Immature natural killer cell (primary cell): ENCODE results near the gene PFKFB1. TPM values are rescaled to one million over a fixed set of nuclear protein-coding genes. Genes with fewer than 3 reads are reported as not detected.

Experiments used
- DNase-seq, 3 donors: peaks; one replicate each; pipeline ENCODE4 v3.0.0; 2022; ENCODE audit warnings: mixed read lengths in 1 of 3
- H3K27ac Mint-ChIP-seq, 6 donors: one replicate each; pipeline ENCODE4 v1.8.0; 2020; ENCODE audit warnings: mixed read lengths in 6 of 6, mild to moderate bottlenecking in 5 of 6, inconsistent platforms in 4 of 6, moderate library complexity in 3 of 6
- H3K27me3 Mint-ChIP-seq, 3 donors: one replicate each; pipeline ENCODE4 v1.8.0; 2020 to 2021; ENCODE audit warnings: low read depth in 3 of 3, mild to moderate bottlenecking in 3 of 3, mixed read lengths in 3 of 3, moderate library complexity in 3 of 3, inconsistent platforms in 1 of 3
- H3K36me3 Mint-ChIP-seq, 3 donors: one replicate each; pipeline ENCODE4 v1.8.0; 2020; ENCODE audit warnings: mixed read lengths in 3 of 3, inconsistent platforms in 2 of 3, mild to moderate bottlenecking in 2 of 3
- H3K4me1 Mint-ChIP-seq, 2 donors: one replicate each; pipeline ENCODE4 v1.8.0; 2020; ENCODE audit warnings: inconsistent platforms in 2 of 2, mild to moderate bottlenecking in 2 of 2, mixed read lengths in 2 of 2, moderate library complexity in 1 of 2
- H3K4me3 Mint-ChIP-seq, 5 donors: one replicate each; pipeline ENCODE4 v1.8.0; 2020; ENCODE audit warnings: mild to moderate bottlenecking in 5 of 5, mixed read lengths in 5 of 5, inconsistent platforms in 3 of 5, moderate library complexity in 3 of 5
- H3K9me3 Mint-ChIP-seq, 6 donors: one replicate each; pipeline ENCODE4 v1.8.0; 2020; ENCODE audit warnings: mild to moderate bottlenecking in 6 of 6, mixed read lengths in 6 of 6, inconsistent platforms in 4 of 6, moderate library complexity in 3 of 6
- polyA plus RNA-seq, 3 donors: library from polyadenylated mRNA; unstranded; fragments of 300-500 nt; fragmentation: Illumina TruSeq; gene quantifications; one replicate each; pipeline ENCODE4 v1.2.3, GENCODE V29; 2021

PFKFB1 gene
- polyA plus RNA-seq, 3 donors from 2014 or later, result 0.28 to 0.41 TPM; not detected in 1

DNA sequence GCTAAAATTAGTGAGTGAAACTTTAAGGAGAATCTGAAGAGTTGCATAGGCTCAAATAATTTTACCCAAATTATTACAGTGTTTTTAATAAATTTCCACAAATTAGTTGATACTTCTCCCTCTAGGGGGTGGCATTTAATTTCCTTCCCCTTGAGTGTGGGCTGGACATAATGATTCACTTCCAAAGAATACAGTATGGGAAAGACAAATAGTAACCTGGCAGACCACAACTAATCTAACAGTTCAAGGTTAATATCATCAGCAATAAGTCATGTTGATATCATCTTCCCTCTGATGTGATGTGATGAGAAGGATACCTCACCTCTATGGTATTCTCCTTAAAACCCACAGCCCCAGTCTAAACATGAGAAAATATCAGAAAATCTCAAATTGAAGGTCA, 15.5 kb downstream of the PFKFB1 start:
- peaks cover 0 to 3% (median 0%) of the 10 kb centered on the region in 6 donors for H3K9me3 Mint-ChIP-seq
- no peak overlapping the region for H3K27ac Mint-ChIP-seq
- no peak overlapping the region for H3K4me3 Mint-ChIP-seq
- no peaks in the 10 kb centered on the region for H3K4me1 Mint-ChIP-seq
- H3K27me3 Mint-ChIP-seq, result peaks cover 1 to 19% (median 2%) of the 10 kb centered on the region in 3 donors
- no peaks in the 10 kb centered on the region for H3K36me3 Mint-ChIP-seq
- DNase-seq, result no peak

DNA sequence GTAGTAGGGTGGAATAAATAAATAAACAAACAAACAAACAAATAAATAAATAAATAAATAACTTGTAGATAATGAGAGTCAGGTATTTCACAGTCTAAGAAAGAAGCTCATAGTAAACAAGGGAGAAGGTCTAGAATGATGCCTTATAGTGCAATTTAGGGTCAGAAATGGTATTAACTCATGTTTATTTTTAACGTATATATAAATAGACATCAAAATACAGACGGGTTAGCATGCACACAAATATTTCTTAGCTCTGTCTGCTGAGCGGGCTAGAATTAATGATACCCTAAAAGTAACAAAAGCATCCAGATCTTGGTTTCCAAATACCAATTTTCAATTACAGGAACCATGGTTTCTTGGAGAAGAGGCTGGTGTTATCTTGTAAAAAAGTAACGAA, 16.6 kb downstream of the PFKFB1 start:
- Mint-ChIP-seq H3K27ac (no peak overlapping the region), H3K4me1 (no peaks in the 10 kb centered on the region), H3K9me3 (peaks cover 0 to 2% (median 0%) of the 10 kb centered on the region in 6 donors), H3K36me3 (no peaks in the 10 kb centered on the region), H3K27me3 (peaks cover 1 to 19% (median 2%) of the 10 kb centered on the region in 3 donors), H3K4me3 (no peak overlapping the region)
- DNase-seq, result no peak

GRCh38 chrX:54964766-54965497, 29.1 kb downstream of the PFKFB1 start:
- Mint-ChIP-seq H3K4me3 (peak overlapping the region in 1 of 5 donors; percentile 7), H3K9me3 (no peaks in the 10 kb centered on the region), H3K4me1 (no peaks in the 10 kb centered on the region), H3K27ac (peak overlapping the region in 1 of 6 donors; percentile 2), H3K27me3 (peaks cover 0 to 2% (median 0%) of the 10 kb centered on the region in 3 donors), H3K36me3 (no peaks in the 10 kb centered on the region)
- no peak for DNase-seq

GRCh38 chrX:54961750-54962149, 32.2 kb downstream of the PFKFB1 start:
- Mint-ChIP-seq H3K4me3 (no peak overlapping the region), H3K9me3 (no peaks in the 10 kb centered on the region), H3K4me1 (no peaks in the 10 kb centered on the region), H3K36me3 (no peaks in the 10 kb centered on the region), H3K27ac (no peak overlapping the region), H3K27me3 (peaks cover 0 to 2% (median 0%) of the 10 kb centered on the region in 3 donors)
- no peak for DNase-seq

GRCh38 chrX:54950730-54951375, 43.1 kb downstream of the PFKFB1 start:
- Mint-ChIP-seq H3K27me3 (peaks cover 0 to 6% (median 4%) of the 10 kb centered on the region in 3 donors), H3K4me3 (no peak overlapping the region), H3K27ac (no peak overlapping the region), H3K4me1 (no peaks in the 10 kb centered on the region), H3K36me3 (no peaks in the 10 kb centered on the region), H3K9me3 (no peaks in the 10 kb centered on the region)
- no peak for DNase-seq

GRCh38 chrX:54945224-54945623, 48.8 kb downstream of the PFKFB1 start:
- Mint-ChIP-seq H3K27me3 (peaks cover 3 to 5% (median 4%) of the 10 kb centered on the region in 3 donors), H3K27ac (no peak overlapping the region)

GRCh38 chrX:54944816-54945215, 49.2 kb downstream of the PFKFB1 start:
- Mint-ChIP-seq H3K9me3 (peaks cover 0 to 1% (median 0%) of the 10 kb centered on the region in 6 donors), H3K27ac (no peak overlapping the region)

More at GRCh38 chrX:54945224-54945623, 48.8 kb downstream of the PFKFB1 start:
- peaks cover 0 to 1% (median 0%) of the 10 kb centered on the region in 6 donors for H3K9me3 Mint-ChIP-seq
- H3K36me3 Mint-ChIP-seq, result no peaks in the 10 kb centered on the region
- H3K4me3 Mint-ChIP-seq, result no peak overlapping the region
- DNase-seq, result no peak
- no peaks in the 10 kb centered on the region for H3K4me1 Mint-ChIP-seq

DNA sequence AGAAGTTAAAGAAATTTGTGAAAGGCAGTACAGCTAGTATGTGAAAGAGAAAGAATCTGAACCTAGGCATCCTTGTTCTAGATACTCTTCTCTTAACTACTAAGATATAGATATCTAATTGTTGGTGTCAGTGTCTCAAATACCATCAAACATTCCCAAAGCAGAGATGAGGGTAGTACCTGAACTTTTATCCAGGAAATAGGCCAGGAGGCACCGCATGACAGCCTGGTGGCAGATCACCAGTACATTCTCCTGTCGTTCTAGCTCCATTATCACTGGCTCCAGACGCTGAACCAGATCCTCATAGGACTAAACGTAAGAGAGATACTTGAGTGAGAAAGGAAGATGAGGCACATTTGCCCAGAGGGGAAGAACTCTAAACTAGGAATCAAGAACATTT, 56.6 kb downstream of the PFKFB1 start:
- Mint-ChIP-seq H3K36me3 (peaks cover 0 to 3% (median 0%) of the 10 kb centered on the region in 3 donors), H3K9me3 (peaks cover 0 to 1% (median 0%) of the 10 kb centered on the region in 6 donors), H3K4me3 (no peak overlapping the region), H3K4me1 (no peaks in the 10 kb centered on the region), H3K27ac (no peak overlapping the region), H3K27me3 (peaks cover 0 to 4% (median 0%) of the 10 kb centered on the region in 3 donors)
- DNase-seq, result no peak

More at GRCh38 chrX:54944816-54945215, 49.2 kb downstream of the PFKFB1 start:
- Mint-ChIP-seq H3K4me3 (no peak overlapping the region), H3K4me1 (no peaks in the 10 kb centered on the region), H3K27me3 (peaks cover 4 to 5% (median 4%) of the 10 kb centered on the region in 3 donors), H3K36me3 (no peaks in the 10 kb centered on the region)
- no peak for DNase-seq

GRCh38 chrX:54935306-54935705, 58.7 kb downstream of the PFKFB1 start:
- H3K4me3 Mint-ChIP-seq, result no peak overlapping the region
- H3K36me3 Mint-ChIP-seq, result peaks cover 0 to 9% (median 0%) of the 10 kb centered on the region in 3 donors
- peaks cover 0 to 3% (median 0%) of the 10 kb centered on the region in 3 donors for H3K27me3 Mint-ChIP-seq
- no peaks in the 10 kb centered on the region for H3K9me3 Mint-ChIP-seq
- no peak overlapping the region for H3K27ac Mint-ChIP-seq
- no peak for DNase-seq
- H3K4me1 Mint-ChIP-seq, result no peaks in the 10 kb centered on the region

GRCh38 chrX:54934890-54935289, 59.1 kb downstream of the PFKFB1 start:
- H3K4me3 Mint-ChIP-seq, result no peak overlapping the region
- DNase-seq, result no peak
- no peaks in the 10 kb centered on the region for H3K4me1 Mint-ChIP-seq
- no peaks in the 10 kb centered on the region for H3K9me3 Mint-ChIP-seq
- H3K27me3 Mint-ChIP-seq, result peaks cover 0 to 2% (median 0%) of the 10 kb centered on the region in 3 donors
- no peak overlapping the region for H3K27ac Mint-ChIP-seq
- H3K36me3 Mint-ChIP-seq, result peaks cover 0 to 9% (median 0%) of the 10 kb centered on the region in 3 donors

- H3K27me3 Mint-ChIP-seq, result peaks cover 0 to 2% (median 0%) of the 10 kb centered on the region in 3 donors
- DNase-seq, result no peak
- H3K27ac Mint-ChIP-seq, result no peak overlapping the region
- no peak overlapping the region for H3K4me3 Mint-ChIP-seq
- peaks cover 0 to 9% (median 0%) of the 10 kb centered on the region in 3 donors for H3K36me3 Mint-ChIP-seq
- no peaks in the 10 kb centered on the region for H3K9me3 Mint-ChIP-seq
- no peaks in the 10 kb centered on the region for H3K4me1 Mint-ChIP-seq
Measured at GRCh38 chrX:54934058-54934457, 59.9 kb downstream of the PFKFB1 start.

DNA sequence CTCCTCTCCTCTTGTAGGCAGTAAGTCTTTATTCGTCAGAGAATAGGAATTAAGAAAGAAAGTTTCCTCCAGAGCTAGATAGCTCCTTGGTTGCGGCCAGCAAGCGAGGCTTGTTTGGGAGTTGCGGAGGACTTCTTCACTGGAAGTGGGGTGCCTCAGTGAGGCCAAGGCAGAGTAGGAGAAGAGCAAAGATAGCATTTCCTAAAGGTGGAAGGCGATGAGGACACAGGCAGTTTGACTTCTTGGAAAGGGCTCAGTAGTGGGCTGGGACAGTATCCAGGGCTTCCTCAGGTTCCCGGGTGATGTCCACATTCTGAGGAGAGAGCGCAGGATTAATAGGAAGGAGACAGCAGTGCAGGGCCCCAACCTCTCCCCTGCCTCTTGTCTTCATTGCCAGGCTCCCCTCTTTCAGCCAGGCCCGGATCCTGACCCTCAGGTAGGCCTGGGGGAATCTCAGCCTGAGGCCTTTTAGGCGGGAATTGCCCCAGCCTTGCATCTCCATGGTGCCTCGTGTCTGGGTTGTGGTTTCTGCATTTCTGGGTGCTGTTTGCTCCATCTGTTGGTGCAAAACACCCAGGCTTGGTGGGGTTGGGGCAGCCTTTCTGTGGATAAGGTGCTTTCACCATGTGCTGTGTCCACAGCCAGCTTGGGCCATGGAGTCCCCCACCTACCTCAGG, 60.7 kb downstream of the PFKFB1 start:
- H3K27ac Mint-ChIP-seq, result no peak overlapping the region
- H3K9me3 Mint-ChIP-seq, result no peaks in the 10 kb centered on the region
- no peak overlapping the region for H3K4me3 Mint-ChIP-seq
- DNase-seq, result no peak
- no peaks in the 10 kb centered on the region for H3K4me1 Mint-ChIP-seq
- peaks cover 0 to 12% (median 0%) of the 10 kb centered on the region in 3 donors for H3K36me3 Mint-ChIP-seq
- peaks cover 0 to 2% (median 0%) of the 10 kb centered on the region in 3 donors for H3K27me3 Mint-ChIP-seq

DNA sequence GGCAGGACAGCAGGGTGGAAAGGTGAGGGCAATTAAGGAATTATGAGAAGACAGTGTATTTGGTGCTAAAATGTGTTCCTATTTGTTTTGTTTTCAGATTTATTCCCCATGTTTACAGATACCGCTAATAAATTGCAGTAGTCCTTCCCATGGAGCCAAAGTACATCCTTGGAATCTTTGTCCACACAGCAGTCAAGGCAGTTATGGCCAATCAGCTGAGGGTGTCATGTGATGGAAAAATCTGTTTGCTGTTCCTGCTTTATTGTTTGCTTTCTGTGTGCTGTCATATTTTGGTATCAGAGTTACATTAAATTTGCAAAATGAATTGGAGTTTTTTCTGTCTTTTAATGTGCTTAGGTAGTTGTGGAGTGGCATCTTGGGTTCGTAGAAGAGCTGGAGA, 62.9 kb downstream of the PFKFB1 start:
- Mint-ChIP-seq H3K9me3 (no peaks in the 10 kb centered on the region), H3K4me1 (no peaks in the 10 kb centered on the region), H3K27ac (no peak overlapping the region), H3K27me3 (peaks cover 0 to 4% (median 0%) of the 10 kb centered on the region in 3 donors), H3K4me3 (no peak overlapping the region), H3K36me3 (peaks cover 0 to 13% (median 0%) of the 10 kb centered on the region in 3 donors)
- DNase-seq, result no peak
